Panc1 (cell line): ENCODE results near the gene NWD2. TPM values are rescaled to one million over a fixed set of nuclear protein-coding genes. Genes with fewer than 3 reads are reported as not detected.

Experiments used
- ATAC-seq: fragments of 200-7000 bp; cut with Tn5 transposase; 2 replicates; pipeline ENCODE4 v1.9.1; 2020; ENCODE audit warnings: mild to moderate bottlenecking, moderate library complexity
- BruUV-seq: library from RNA; stranded (reverse); fragments of 400-500 nt; replicated peaks from 2 replicates; lab custom pipeline; 2021; lab: Mats Ljungman, UMichigan
- CTCF ChIA-PET: fragments of 300-600 bp; sonication (Branson Sonifier 250); formaldehyde crosslinking; loops from one replicate; lab custom pipeline; 2022; ENCODE audit warnings: antibody characterized with exemption; lab: Charles Lee
- POLR2A ChIA-PET: fragments of 300-600 bp; sonication (Branson Sonifier 250); formaldehyde crosslinking; loops from one replicate; lab custom pipeline; 2022; ENCODE audit warnings: antibody characterized with exemption; lab: Charles Lee
- DNase-seq: peaks from one replicate; pipeline ENCODE4 v3.0.0-alpha.2; 2010; ENCODE audit warnings: low read depth, low spot score
- H3K27ac ChIP-seq: 2 replicates; pipeline ENCODE4 v1.5.1; 2011; ENCODE audit warnings: mild to moderate bottlenecking, low read length, inconsistent platforms
- H3K27me3 ChIP-seq: fragments of 200-500 bp; sonication (Bioruptor generic); 2 replicates; pipeline ENCODE4 v1.6.0; 2014; ENCODE audit warnings: low read length, inconsistent platforms; ENCODE audit not compliant: control insufficient read depth, insufficient read depth
- H3K36me3 ChIP-seq: fragments of 200-500 bp; sonication (Bioruptor generic); 2 replicates; pipeline ENCODE4 v1.5.1; 2014; ENCODE audit warnings: inconsistent platforms, mild to moderate bottlenecking, low read length, moderate library complexity; ENCODE audit not compliant: control insufficient read depth, insufficient read depth
- H3K4me1 ChIP-seq: 2 replicates; pipeline ENCODE4 v1.5.1; 2011; ENCODE audit warnings: inconsistent platforms, mild to moderate bottlenecking, low read length, moderate library complexity; ENCODE audit not compliant: control insufficient read depth, insufficient read depth
- H3K4me3 ChIP-seq, 2 experiments: 2 replicates each; pipeline ENCODE4 v1.5.1; 2011 to 2012; ENCODE audit warnings: low read depth in 2 of 2, low read length in 2 of 2, mild to moderate bottlenecking in 2 of 2, inconsistent platforms in 1 of 2, moderate library complexity in 1 of 2
- H3K9me3 ChIP-seq: fragments of 200-500 bp; sonication (Bioruptor generic); 2 replicates; pipeline ENCODE4 v1.5.1; 2014; ENCODE audit warnings: low read depth, mild to moderate bottlenecking, inconsistent platforms, low read length, moderate library complexity; ENCODE audit not compliant: control insufficient read depth, insufficient read depth
- POLR2AphosphoS5 ChIP-seq: IDR thresholded peaks from 2 replicates; pipeline ENCODE4 v1.6.1; 2012; ENCODE audit warnings: mild to moderate bottlenecking, low read depth, low read length, moderate library complexity
- SIN3A ChIP-seq: IDR thresholded peaks from 2 replicates; pipeline ENCODE4 v1.6.1; 2012; ENCODE audit warnings: low read depth, mild to moderate bottlenecking, low read length, moderate library complexity, borderline replicate concordance; ENCODE audit not compliant: insufficient read depth
- TCF7L2 ChIP-seq: IDR thresholded peaks from 2 replicates; pipeline ENCODE4 v1.6.1; 2011; ENCODE audit warnings: mild to moderate bottlenecking, low read depth, low read length, inconsistent platforms
- in situ Hi-C: cut with HindIII; loops from 2 replicates; pipeline ENCODE4 v1.10.0; 2016; ENCODE audit warnings: low sequenced_read_pairs, low pct_unique_long_range_greater_than_20kb
- intact Hi-C: fragments of 100-400 bp; cut with micrococcal nuclease; formaldehyde crosslinking; loops from one replicate; pipeline ENCODE4 v1.10.0; 2022; ENCODE audit not compliant: unreplicated experiment
- total RNA-seq: library from RNA; stranded (reverse); gene quantifications from one replicate; pipeline ENCODE4 v1.2.1, GENCODE V29; 2021; ENCODE audit not compliant: unreplicated experiment
- TF ChIP-seq, protein P1 (sequence below), 2 experiments: IDR thresholded peaks; 2 replicates each; pipeline ENCODE4 v1.6.1; 2011 to 2012; ENCODE audit warnings: low read depth in 2 of 2, control low read depth in 1 of 2, low read length in 1 of 2, mild to moderate bottlenecking in 1 of 2, moderate library complexity in 1 of 2; ENCODE audit not compliant: insufficient read depth in 1 of 2
- TF ChIP-seq, protein P2 (sequence below): fragments of 450-650 bp; IDR thresholded peaks from 2 replicates; pipeline ENCODE4 v1.5.1; 2017; ENCODE audit warnings: mild to moderate bottlenecking

NWD2 gene
- total RNA-seq, 1 experiment from 2014 or later: not detected

DNA sequence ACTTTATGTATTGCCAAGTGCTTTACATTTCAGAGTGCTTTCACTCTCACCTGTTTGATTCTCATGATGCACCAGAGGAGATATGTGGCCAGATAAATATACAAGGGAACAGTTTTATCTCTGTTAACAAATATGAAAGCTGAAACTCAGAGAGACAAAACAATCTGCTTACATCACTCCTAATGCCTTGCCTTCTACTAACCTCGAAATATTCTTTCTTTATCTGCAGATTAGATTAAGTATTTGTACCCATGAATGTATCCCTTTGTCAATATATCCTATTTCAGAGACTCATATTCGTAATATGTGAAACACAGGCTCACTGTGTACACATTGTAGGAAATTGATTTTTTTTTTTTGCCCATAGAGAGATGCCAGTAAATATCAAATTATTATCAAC lies 178.1 kb downstream of the NWD2 start:
- intact Hi-C loops: no loop called here
- H3K4me3 ChIP-seq: no peak overlapping the region
- no peak for ATAC-seq
- BruUV-seq: no TSS peak
- no peaks in the 10 kb centered on the region for H3K9me3 ChIP-seq
- no peak overlapping the region for H3K27ac ChIP-seq
- H3K4me1 ChIP-seq: no peaks in the 10 kb centered on the region
- H3K27me3 ChIP-seq: no peaks in the 10 kb centered on the region
- CTCF ChIA-PET: no interaction called here
- H3K36me3 ChIP-seq: no peaks in the 10 kb centered on the region
- POLR2A ChIA-PET: no interaction called here
- in situ Hi-C loops: no loop called here
- TF ChIP-seq SIN3A (no peak), POLR2AphosphoS5 (no peak), TCF7L2 (no peak)
- TF ChIP-seq, protein P1, sequence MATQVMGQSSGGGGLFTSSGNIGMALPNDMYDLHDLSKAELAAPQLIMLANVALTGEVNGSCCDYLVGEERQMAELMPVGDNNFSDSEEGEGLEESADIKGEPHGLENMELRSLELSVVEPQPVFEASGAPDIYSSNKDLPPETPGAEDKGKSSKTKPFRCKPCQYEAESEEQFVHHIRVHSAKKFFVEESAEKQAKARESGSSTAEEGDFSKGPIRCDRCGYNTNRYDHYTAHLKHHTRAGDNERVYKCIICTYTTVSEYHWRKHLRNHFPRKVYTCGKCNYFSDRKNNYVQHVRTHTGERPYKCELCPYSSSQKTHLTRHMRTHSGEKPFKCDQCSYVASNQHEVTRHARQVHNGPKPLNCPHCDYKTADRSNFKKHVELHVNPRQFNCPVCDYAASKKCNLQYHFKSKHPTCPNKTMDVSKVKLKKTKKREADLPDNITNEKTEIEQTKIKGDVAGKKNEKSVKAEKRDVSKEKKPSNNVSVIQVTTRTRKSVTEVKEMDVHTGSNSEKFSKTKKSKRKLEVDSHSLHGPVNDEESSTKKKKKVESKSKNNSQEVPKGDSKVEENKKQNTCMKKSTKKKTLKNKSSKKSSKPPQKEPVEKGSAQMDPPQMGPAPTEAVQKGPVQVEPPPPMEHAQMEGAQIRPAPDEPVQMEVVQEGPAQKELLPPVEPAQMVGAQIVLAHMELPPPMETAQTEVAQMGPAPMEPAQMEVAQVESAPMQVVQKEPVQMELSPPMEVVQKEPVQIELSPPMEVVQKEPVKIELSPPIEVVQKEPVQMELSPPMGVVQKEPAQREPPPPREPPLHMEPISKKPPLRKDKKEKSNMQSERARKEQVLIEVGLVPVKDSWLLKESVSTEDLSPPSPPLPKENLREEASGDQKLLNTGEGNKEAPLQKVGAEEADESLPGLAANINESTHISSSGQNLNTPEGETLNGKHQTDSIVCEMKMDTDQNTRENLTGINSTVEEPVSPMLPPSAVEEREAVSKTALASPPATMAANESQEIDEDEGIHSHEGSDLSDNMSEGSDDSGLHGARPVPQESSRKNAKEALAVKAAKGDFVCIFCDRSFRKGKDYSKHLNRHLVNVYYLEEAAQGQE (IDR thresholded peaks at IDR 0.05; ENCODE audit: insufficient read depth in 1 of 2, low read depth in 2 of 2, low read length in 1 of 2): no peak
- TF ChIP-seq, protein P2, sequence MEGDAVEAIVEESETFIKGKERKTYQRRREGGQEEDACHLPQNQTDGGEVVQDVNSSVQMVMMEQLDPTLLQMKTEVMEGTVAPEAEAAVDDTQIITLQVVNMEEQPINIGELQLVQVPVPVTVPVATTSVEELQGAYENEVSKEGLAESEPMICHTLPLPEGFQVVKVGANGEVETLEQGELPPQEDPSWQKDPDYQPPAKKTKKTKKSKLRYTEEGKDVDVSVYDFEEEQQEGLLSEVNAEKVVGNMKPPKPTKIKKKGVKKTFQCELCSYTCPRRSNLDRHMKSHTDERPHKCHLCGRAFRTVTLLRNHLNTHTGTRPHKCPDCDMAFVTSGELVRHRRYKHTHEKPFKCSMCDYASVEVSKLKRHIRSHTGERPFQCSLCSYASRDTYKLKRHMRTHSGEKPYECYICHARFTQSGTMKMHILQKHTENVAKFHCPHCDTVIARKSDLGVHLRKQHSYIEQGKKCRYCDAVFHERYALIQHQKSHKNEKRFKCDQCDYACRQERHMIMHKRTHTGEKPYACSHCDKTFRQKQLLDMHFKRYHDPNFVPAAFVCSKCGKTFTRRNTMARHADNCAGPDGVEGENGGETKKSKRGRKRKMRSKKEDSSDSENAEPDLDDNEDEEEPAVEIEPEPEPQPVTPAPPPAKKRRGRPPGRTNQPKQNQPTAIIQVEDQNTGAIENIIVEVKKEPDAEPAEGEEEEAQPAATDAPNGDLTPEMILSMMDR: no peak
- DNase-seq: no peak

DNA sequence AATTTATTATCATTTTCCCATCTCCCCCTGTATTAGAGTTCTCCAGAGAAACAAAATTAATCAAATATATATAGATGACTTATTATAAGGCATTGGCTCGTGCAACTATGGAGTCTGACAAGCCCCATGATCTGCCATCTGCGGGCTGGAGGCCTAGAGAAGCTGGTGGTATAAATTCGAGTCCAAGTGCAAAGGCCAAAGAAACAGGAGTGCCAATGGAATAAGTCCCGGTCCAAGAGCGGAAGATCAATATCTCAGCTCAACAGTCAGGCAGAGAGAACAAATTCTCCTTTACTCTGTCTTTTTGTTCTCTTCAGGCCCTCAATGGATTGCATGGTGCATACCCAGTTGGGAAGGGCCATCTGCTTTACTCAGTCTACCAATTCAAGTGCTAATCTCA lies 178.8 kb downstream of the NWD2 start:
- no TSS peak for BruUV-seq
- POLR2A ChIA-PET: no interaction called here
- in situ Hi-C loops (no loop called here), intact Hi-C loops (no loop called here)
- Histone ChIP-seq H3K4me1 (no peaks in the 10 kb centered on the region), H3K27me3 (no peaks in the 10 kb centered on the region), H3K4me3 (no peak overlapping the region), H3K9me3 (no peaks in the 10 kb centered on the region), H3K36me3 (no peaks in the 10 kb centered on the region), H3K27ac (no peak overlapping the region)
- ATAC-seq (no peak), DNase-seq (no peak)
- CTCF ChIA-PET: no interaction called here
- TF ChIP-seq, protein P1 (IDR thresholded peaks at IDR 0.05; ENCODE audit: insufficient read depth in 1 of 2, low read depth in 2 of 2, low read length in 1 of 2): no peak
- TF ChIP-seq POLR2AphosphoS5 (no peak), TCF7L2 (no peak)
